ENCODE data around the gene ITGAL.
"Not testable (repeated sequence)": the region's sequence is repeated elsewhere in the genome, so short reads cannot be mapped to it uniquely, and the experiment has no call there.

Gene ITGAL

DNA sequence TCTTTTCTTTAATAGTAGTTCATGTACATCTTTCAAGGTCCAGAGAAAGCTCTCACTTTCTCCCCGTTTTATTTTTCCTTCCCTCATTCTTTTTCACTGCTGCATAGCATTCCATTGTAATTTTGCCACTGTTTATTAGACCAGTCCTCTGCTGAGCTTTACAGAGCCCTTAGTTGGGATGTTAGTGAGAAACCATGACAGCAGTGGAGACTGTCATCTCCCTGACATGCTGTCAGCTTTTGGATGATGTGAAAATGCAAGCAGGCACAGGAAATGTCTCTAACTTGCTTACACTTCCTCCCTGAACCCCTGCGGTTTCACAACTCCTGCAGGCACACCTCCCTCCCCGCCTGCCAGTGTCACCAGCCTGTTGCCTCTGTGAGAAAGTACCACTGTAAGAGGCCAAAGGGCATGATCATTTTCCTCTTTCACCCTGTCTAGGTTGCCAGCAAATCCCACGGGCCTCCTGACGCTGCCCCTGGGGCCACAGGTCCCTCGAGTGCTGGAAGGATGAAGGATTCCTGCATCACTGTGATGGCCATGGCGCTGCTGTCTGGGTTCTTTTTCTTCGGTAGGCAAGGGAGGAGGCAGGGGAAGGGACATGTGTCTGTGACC is at the start of gene ITGAL:
TSS of gene ITGAL (plus strand) at position 415 of the 615 bp plus-strand sequence. CDS start at position 511, 96 bp downstream.
- DNase-seq, result peak; percentile 91

- no peak for DNase-seq
Measured at GRCh38 chr16:30428055-30428454, 44.5 kb upstream of the ITGAL start.

DNA sequence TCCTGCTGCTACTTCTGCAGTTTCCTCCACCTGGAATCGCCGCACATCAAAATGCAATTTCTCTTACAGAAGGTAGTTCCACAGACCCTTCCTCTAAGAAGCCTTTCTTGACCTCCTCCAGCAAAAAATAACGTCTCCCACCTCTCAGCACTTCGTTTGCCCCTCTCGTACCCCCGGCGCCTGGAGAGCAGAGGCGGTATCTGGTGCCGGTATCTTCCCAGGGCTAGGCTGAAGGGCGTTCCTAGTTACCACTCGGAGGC is 43.2 kb upstream of the ITGAL start:
- no peak for DNase-seq

GRCh38 chr16:30429678-30430427 is 42.7 kb upstream of the ITGAL start, which contains the start of gene DCTPP1:
TSS of gene DCTPP1 (minus strand) at chr16:30430030. CDS start at chr16:30429980, 50 bp downstream.
- peak; percentile 99 for DNase-seq

- DNase-seq, result no peak
Measured at GRCh38 chr16:30430428-30430970, 42.0 kb upstream of the ITGAL start.

GRCh38 chr16:30434852-30435251 is 37.7 kb upstream of the ITGAL start:
- no peak for DNase-seq

- no peak for DNase-seq
Measured at GRCh38 chr16:30437511-30438046, 35.0 kb upstream of the ITGAL start.

DNA sequence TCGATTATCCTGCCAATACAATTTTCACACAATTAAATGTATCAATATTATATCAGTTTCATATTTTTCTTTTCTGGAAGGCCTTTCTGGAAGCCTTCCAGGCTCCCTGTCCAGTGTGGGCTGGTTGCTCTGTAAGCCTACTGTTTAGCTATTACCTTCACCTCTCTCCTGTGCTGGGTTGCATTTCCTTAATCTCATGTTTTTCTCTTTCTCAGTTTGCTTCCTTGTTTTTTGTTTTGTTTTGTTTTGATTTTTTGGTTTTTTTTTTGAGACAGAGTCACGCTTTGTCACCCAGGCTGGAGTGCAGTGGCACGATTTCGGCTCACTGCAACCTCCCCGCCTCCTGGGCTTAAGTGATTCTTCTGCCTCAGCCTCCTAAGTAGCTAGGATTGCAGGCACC is 33.7 kb upstream of the ITGAL start:
- DNase-seq, result no peak

GRCh38 chr16:30439720-30440348 is 32.7 kb upstream of the ITGAL start:
- no peak for DNase-seq

- DNase-seq, result no peak
Measured at GRCh38 chr16:30443631-30444030, 28.9 kb upstream of the ITGAL start.

DNA sequence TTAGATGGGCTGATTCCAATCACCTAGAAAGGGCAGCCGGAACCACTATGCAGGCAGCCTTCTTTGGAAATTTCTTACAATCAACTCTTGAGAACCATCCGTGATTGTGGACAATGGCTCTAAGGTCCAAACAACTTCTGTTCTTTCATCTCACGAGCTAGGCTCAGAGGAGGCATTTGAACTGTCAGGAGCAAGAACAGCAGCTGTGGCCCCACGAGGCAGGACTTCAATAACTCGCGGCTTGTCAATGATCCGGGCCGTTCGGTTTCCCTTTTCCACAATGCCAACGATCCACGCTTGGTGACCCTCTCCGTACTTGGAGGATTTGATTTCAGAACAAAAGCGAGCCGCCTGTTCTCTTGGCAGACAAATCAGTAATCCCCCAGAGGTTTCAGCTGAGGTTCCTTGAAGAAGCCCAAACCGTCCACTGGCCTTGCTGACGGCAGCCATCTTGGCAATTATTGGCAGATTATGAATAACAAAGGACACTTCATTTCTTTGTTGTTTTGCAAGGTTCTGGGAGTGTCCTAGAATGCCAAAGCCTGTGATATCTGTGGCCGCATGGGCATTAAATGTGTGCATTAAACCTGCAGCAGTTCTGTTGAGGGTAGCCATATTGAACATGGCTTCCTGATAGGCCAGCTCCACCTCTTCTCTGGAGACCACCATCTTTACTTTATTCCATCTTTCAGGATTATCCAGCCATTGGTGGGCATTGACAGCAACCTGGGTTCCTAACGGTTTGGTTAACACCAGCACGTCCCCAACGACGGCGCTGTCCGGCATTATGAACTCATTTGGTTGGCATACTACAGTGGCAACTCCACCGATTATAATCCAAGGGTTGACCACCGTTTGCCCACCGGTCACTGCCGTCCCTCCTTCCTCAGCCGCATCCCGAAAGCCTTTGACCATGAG is 28.1 kb upstream of the ITGAL start:
- DNase-seq, result no peak

- no peak for DNase-seq
Measured at GRCh38 chr16:30445149-30445407, 27.5 kb upstream of the ITGAL start.

- DNase-seq, result peak; percentile 97
Measured at GRCh38 chr16:30445408-30446202, 26.9 kb upstream of the ITGAL start, which contains the start of gene SEPHS2. TSS of gene SEPHS2 (minus strand) at chr16:30445874. CDS start at chr16:30445727, 147 bp downstream.

DNA sequence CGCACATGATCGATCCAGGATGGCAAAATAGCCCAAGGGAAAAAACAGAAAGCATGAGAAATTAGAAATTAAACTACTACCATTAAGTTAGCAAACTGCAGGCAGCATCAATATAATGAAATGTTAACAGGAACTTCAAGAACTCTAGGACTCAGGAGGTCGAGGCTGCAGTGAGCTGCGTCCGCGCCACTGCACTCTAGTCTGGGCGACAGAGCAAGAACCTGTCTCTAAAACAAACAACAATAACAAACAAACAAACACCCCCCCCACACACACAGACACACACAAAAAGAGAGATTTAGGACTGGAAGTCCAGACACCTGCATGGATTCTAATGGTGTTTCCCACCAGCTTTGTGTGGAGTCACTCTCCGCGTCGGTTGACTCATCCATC is 26.3 kb upstream of the ITGAL start:
- no peak for DNase-seq

DNA sequence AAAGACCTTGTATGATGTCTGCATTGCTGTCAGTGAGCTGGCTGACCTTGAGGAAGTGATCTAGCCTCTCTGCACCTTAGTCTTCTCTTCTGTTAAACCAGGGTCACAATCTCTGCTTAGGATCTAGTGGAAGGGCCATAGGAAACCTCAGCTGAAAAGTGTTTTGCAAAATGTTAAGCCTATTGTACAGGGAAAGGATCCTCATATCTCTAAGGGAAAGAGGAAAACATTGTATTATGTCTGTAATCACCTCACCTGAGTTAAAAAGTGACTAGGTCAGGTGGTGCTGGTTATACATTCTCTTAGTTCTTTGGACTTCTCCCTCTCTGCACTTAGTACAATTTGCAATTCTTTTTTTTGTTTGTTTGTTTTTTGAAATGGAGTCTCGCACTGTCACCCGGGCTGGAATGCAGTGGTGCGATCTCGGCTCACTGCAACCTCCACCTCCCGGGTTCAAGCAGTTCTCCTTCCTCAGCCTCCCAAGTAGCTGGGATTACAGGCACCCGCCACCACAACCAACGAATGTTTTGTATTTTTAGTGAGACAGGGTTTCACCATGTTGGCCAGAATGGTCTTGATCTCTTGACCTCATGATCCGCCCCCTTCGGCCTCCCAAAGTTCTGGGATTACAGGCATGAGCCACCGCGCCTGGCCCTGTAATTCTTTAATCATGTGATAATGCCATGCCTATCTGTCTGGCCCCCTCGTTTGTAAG is 24.9 kb upstream of the ITGAL start:
- DNase-seq, result no peak

DNA sequence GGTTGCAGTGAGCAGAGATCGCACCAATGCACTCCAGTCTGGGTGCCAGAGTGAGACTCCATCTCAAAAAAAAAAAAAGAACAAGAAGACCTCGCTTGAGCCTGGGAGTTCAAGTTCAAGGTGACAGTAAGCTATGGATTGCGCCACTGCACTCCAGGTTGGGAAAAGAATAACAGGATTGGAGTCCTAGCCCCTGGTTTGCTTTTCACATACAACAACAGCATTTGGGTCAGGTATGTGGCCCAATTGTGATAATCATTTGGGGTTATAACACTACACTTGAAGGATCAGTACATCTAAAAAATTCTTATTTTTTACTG is 23.5 kb upstream of the ITGAL start:
- no peak for DNase-seq

- not testable (repeated sequence) for DNase-seq
Measured at GRCh38 chr16:30452709-30453580, 19.6 kb upstream of the ITGAL start.

DNA sequence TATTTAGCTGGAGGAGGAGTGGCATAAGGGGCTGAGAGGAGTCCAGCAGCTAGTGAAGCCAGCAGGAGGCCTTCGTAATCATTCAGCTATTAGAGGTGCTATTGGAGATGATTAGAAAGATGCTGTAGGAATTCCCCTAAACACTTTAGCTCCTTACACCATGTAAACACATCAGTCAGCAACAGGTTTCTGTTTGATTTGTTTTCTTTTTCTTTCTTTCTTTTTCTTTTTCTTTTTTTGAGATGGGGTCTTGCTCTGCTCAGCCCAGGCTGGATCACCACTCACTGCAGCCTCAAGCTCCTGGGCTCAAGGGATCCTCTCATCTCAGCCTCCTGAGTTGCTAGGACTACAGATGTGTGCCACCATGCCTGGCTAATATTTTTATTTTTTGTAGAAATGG is 16.2 kb upstream of the ITGAL start:
- DNase-seq, result no peak

GRCh38 chr16:30457256-30457655 is 15.3 kb upstream of the ITGAL start:
- DNase-seq, result no peak

Measured in CD4-positive, alpha-beta T cell treated with Interleukin-17A for 1 hour (primary cell).